HG02981 (cell line): ENCODE results near the gene ZNF174.

Source experiments
- ATAC-seq: cut with Tn5 transposase; IDR thresholded peaks from one replicate; pipeline ENCODE4 v1.9.1; 2021; ENCODE audit warnings: mild to moderate bottlenecking, moderate library complexity; ENCODE audit not compliant: unreplicated experiment

ZNF174 gene

GRCh38 chr16:3443108-3444031, 42.4 kb downstream of the ZNF174 start, which contains the start of the genes NAA60 and ZNF597:
TSS of gene NAA60 (plus strand) at chr16:3443680. CDS start at chr16:3476228, 32,548 bp downstream.
TSS of gene ZNF597 (minus strand) at chr16:3443504. CDS start at chr16:3443153, 351 bp downstream.
- ATAC-seq = peak; percentile 91

GRCh38 chr16:3444032-3444388, 43.0 kb downstream of the ZNF174 start:
- ATAC-seq = peak; percentile 11

- no peak for ATAC-seq
Observed at GRCh38 chr16:3454093-3454492, 53.1 kb downstream of the ZNF174 start.

- no peak for ATAC-seq
Observed at GRCh38 chr16:3454631-3455147, 53.7 kb downstream of the ZNF174 start.

- peak; percentile 64 for ATAC-seq
Observed at GRCh38 chr16:3457434-3458252, 56.6 kb downstream of the ZNF174 start.

- peak; percentile 10 for ATAC-seq
Observed at GRCh38 chr16:3458278-3458851, 57.4 kb downstream of the ZNF174 start.

GRCh38 chr16:3458852-3459361, 57.9 kb downstream of the ZNF174 start:
- ATAC-seq = no peak
